ENCODE results near the gene PKN1.

The PKN1 gene

DNA sequence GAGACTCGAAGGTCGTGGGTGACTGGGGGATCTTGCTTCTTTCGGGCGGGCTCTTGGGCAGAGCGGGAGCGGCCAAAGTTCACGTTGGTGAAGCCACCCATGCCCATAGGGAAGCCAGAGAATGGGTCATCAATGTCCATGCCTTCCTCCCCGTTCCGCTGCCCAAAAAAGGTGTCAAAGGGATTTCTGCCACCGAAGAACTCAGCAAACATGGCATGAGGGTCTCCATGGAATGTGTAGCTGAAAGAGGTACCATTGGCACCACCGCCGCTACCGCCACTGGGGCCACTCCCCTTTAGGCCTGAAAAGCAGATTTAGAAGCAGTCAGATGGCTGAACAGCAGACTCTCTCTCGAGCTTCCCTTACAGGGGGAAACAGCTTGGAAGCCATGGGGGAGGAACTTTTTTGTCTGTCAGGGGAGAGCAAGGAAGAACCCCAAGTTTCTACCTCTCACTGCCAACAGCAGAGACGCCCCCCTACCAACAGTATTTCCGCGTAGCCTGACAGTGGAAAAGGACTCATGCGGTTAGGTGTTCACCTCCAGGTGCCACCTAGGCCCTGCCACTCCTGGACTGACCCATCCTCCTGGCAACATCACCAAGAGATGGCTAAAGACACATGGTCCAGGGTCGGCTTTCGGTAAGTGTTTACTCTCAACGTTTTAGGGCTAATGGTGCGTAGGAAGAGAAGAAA lies 83.8 kb downstream of the PKN1 start:
- no peak for DNase-seq

GRCh38 chr19:14517446-14517839 lies 84.3 kb downstream of the PKN1 start:
- no peak for DNase-seq

GRCh38 chr19:14517840-14518505 lies 84.9 kb downstream of the PKN1 start, which contains the start of gene DNAJB1:
Gene DNAJB1, minus strand, starts transcription at chr19:14518397. Its CDS starts 48 bp downstream, at chr19:14518349.
- peak; percentile 72 for DNase-seq

DNA sequence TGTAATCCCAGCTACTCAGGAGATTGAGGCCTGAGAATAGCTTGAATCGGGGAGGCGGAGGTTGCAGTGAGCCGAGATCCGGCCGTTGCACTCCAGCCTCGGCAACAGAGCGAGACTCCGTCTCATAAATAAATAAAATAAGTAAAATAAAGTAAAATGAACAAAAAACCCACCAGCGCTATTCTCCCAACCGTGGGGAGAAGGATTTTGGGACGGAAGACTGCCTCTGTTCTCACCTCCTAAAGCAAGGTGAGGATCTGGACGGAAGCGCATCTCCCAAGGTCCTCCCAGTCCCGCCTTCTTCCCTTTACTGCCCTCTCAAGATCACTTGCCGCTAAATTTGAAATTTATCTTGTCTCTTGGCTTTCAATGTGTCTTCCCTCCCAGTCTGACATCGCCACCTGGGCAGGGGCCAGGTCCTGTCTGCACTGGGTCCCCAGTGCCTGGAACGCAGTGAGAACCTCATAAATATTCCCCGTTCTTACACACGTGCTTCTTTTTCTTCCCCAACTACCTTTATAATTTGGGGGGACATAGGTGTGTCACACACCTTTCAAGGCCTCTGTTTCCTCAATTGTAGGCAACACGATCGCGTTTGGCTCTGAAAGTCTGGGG lies 86.2 kb downstream of the PKN1 start:
- no peak for DNase-seq

DNA sequence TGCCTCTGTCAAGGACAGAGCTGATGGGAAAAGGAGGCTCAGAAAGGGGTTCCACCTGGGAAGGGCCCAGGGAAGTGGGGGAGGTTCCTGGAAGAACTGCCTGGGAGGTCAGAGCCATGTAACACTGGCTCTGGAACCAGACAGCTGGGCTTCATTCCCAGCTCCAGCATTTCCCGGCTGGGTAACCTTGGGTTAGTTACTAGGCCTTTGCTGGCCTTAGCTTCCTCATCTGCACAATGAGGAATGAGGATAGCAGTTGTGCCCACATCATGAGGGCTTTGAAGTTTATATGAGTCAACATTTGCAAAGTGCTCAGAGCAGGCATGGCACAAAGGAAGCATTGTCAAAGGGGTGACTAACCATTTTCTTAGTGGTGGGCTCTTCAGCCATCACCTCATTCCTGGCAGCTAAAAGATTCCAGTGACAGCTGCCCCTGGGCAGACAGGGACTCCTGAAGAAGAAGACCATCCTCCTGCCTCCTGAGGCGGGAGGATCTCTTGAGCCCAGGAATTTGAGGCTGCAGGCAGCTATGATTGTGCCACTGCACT lies 86.8 kb downstream of the PKN1 start:
- peak; percentile 34 for DNase-seq

- no peak for DNase-seq
These were observed 87.4 kb downstream of the PKN1 start for GRCh38 chr19:14520543-14520942.

Data from fibroblast of upper back skin (primary cell).